Panc1 (cell line): Measurements from ENCODE around the gene GRIN3B. TPM values are rescaled to one million over a fixed set of nuclear protein-coding genes. Genes with fewer than 3 reads are reported as not detected.

Experiments used
- ATAC-seq: fragments of 200-7000 bp; cut with Tn5 transposase; 2 replicates; pipeline ENCODE4 v1.9.1; 2020; ENCODE audit warnings: mild to moderate bottlenecking, moderate library complexity
- BruUV-seq: library from RNA; stranded (reverse); fragments of 400-500 nt; replicated peaks from 2 replicates; lab custom pipeline; 2021; lab: Mats Ljungman, UMichigan
- CTCF ChIA-PET: fragments of 300-600 bp; sonication (Branson Sonifier 250); formaldehyde crosslinking; loops from one replicate; lab custom pipeline; 2022; ENCODE audit warnings: antibody characterized with exemption; lab: Charles Lee
- POLR2A ChIA-PET: fragments of 300-600 bp; sonication (Branson Sonifier 250); formaldehyde crosslinking; loops from one replicate; lab custom pipeline; 2022; ENCODE audit warnings: antibody characterized with exemption; lab: Charles Lee
- DNase-seq: peaks from one replicate; pipeline ENCODE4 v3.0.0-alpha.2; 2010; ENCODE audit warnings: low read depth, low spot score
- H3K27ac ChIP-seq: 2 replicates; pipeline ENCODE4 v1.5.1; 2011; ENCODE audit warnings: mild to moderate bottlenecking, low read length, inconsistent platforms
- H3K27me3 ChIP-seq: fragments of 200-500 bp; sonication (Bioruptor generic); 2 replicates; pipeline ENCODE4 v1.6.0; 2014; ENCODE audit warnings: low read length, inconsistent platforms; ENCODE audit not compliant: control insufficient read depth, insufficient read depth
- H3K36me3 ChIP-seq: fragments of 200-500 bp; sonication (Bioruptor generic); 2 replicates; pipeline ENCODE4 v1.5.1; 2014; ENCODE audit warnings: inconsistent platforms, mild to moderate bottlenecking, low read length, moderate library complexity; ENCODE audit not compliant: control insufficient read depth, insufficient read depth
- H3K4me1 ChIP-seq: 2 replicates; pipeline ENCODE4 v1.5.1; 2011; ENCODE audit warnings: inconsistent platforms, mild to moderate bottlenecking, low read length, moderate library complexity; ENCODE audit not compliant: control insufficient read depth, insufficient read depth
- H3K4me3 ChIP-seq, 2 experiments: 2 replicates each; pipeline ENCODE4 v1.5.1; 2011 to 2012; ENCODE audit warnings: low read depth in 2 of 2, low read length in 2 of 2, mild to moderate bottlenecking in 2 of 2, inconsistent platforms in 1 of 2, moderate library complexity in 1 of 2
- H3K9me3 ChIP-seq: fragments of 200-500 bp; sonication (Bioruptor generic); 2 replicates; pipeline ENCODE4 v1.5.1; 2014; ENCODE audit warnings: low read depth, mild to moderate bottlenecking, inconsistent platforms, low read length, moderate library complexity; ENCODE audit not compliant: control insufficient read depth, insufficient read depth
- POLR2AphosphoS5 ChIP-seq: IDR thresholded peaks from 2 replicates; pipeline ENCODE4 v1.6.1; 2012; ENCODE audit warnings: mild to moderate bottlenecking, low read depth, low read length, moderate library complexity
- SIN3A ChIP-seq: IDR thresholded peaks from 2 replicates; pipeline ENCODE4 v1.6.1; 2012; ENCODE audit warnings: low read depth, mild to moderate bottlenecking, low read length, moderate library complexity, borderline replicate concordance; ENCODE audit not compliant: insufficient read depth
- TCF7L2 ChIP-seq: IDR thresholded peaks from 2 replicates; pipeline ENCODE4 v1.6.1; 2011; ENCODE audit warnings: mild to moderate bottlenecking, low read depth, low read length, inconsistent platforms
- in situ Hi-C: cut with HindIII; loops from 2 replicates; pipeline ENCODE4 v1.10.0; 2016; ENCODE audit warnings: low sequenced_read_pairs, low pct_unique_long_range_greater_than_20kb
- intact Hi-C: fragments of 100-400 bp; cut with micrococcal nuclease; formaldehyde crosslinking; loops from one replicate; pipeline ENCODE4 v1.10.0; 2022; ENCODE audit not compliant: unreplicated experiment
- total RNA-seq: library from RNA; stranded (reverse); gene quantifications from one replicate; pipeline ENCODE4 v1.2.1, GENCODE V29; 2021; ENCODE audit not compliant: unreplicated experiment
- TF ChIP-seq, protein P1 (sequence below), 2 experiments: IDR thresholded peaks; 2 replicates each; pipeline ENCODE4 v1.6.1; 2011 to 2012; ENCODE audit warnings: low read depth in 2 of 2, control low read depth in 1 of 2, low read length in 1 of 2, mild to moderate bottlenecking in 1 of 2, moderate library complexity in 1 of 2; ENCODE audit not compliant: insufficient read depth in 1 of 2
- TF ChIP-seq, protein P2 (sequence below): fragments of 450-650 bp; IDR thresholded peaks from 2 replicates; pipeline ENCODE4 v1.5.1; 2017; ENCODE audit warnings: mild to moderate bottlenecking

Gene GRIN3B
- total RNA-seq, 1 experiment from 2014 or later = 4.6 TPM

DNA sequence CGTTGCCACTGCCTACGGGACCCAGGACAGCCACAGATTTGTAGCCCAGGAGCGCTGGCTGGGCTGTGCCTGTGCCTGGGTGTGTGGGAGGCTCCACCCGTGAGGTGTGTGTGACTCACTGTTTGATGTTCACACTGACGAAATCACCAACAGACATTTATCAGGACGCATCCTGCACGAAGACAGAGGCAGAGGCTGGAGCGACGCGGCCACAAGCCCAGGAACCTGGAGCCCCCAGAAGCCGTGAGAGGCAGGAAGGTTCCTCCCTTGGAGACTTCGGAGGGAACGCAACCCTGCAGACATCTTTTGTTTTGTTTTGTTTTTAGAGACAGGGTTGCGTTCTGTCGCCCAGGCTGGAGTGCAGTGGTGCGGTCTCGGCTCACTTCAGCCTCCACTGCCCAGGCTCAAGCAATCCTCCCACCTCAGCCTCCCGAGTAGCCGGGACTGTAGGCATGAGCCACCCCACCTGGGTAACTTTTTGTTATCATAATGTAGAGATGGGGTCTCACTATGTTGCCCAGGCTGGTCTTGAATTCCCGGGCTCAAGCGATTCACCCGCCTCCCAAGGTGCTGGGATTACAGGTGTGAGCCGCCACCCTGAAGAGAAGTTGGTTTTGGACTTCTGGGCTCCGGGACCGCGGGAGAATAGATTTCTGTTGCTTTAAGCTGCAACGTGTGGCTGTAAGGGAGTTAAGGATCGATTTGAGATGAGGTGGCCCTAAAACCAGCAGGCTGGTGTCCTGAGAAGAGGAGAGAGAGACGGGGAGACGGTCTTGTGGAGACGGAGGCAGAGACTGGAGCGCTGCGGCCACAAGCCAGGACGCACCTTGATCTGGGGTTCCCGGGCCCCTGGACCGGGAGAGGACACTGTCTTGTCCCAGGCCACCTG lies 41.0 kb upstream of the GRIN3B start:
- peak; percentile 39; the same call in 1 of the 2 replicates for TF ChIP-seq TCF7L2
- no peak for TF ChIP-seq SIN3A
- TF ChIP-seq, protein P1, sequence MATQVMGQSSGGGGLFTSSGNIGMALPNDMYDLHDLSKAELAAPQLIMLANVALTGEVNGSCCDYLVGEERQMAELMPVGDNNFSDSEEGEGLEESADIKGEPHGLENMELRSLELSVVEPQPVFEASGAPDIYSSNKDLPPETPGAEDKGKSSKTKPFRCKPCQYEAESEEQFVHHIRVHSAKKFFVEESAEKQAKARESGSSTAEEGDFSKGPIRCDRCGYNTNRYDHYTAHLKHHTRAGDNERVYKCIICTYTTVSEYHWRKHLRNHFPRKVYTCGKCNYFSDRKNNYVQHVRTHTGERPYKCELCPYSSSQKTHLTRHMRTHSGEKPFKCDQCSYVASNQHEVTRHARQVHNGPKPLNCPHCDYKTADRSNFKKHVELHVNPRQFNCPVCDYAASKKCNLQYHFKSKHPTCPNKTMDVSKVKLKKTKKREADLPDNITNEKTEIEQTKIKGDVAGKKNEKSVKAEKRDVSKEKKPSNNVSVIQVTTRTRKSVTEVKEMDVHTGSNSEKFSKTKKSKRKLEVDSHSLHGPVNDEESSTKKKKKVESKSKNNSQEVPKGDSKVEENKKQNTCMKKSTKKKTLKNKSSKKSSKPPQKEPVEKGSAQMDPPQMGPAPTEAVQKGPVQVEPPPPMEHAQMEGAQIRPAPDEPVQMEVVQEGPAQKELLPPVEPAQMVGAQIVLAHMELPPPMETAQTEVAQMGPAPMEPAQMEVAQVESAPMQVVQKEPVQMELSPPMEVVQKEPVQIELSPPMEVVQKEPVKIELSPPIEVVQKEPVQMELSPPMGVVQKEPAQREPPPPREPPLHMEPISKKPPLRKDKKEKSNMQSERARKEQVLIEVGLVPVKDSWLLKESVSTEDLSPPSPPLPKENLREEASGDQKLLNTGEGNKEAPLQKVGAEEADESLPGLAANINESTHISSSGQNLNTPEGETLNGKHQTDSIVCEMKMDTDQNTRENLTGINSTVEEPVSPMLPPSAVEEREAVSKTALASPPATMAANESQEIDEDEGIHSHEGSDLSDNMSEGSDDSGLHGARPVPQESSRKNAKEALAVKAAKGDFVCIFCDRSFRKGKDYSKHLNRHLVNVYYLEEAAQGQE (IDR thresholded peaks at IDR 0.05; ENCODE audit: insufficient read depth in 1 of 2, low read depth in 2 of 2, low read length in 1 of 2) = no peak
- peak; percentile 60 for ATAC-seq
- H3K4me1 ChIP-seq = peaks cover 21% of the 10 kb centered on the region
- ChIA-PET POLR2A (interaction anchor here (0.5 kb wide), 1 partner anchor 356 kb away, joined by 3 read pairs; no protein-coding TSS in a partner anchor), CTCF (interaction anchor here (0.6 kb wide), 1 partner anchor 189 kb away, joined by 3 read pairs; no protein-coding TSS in a partner anchor)
- no peaks in the 10 kb centered on the region for H3K27me3 ChIP-seq
- intact Hi-C loops = no loop called here
- H3K36me3 ChIP-seq = no peaks in the 10 kb centered on the region
- no peak for DNase-seq
- in situ Hi-C loops = no loop called here
- BruUV-seq = no TSS peak
- no peak overlapping the region for H3K4me3 ChIP-seq
- H3K27ac ChIP-seq = no peak overlapping the region
- no peaks in the 10 kb centered on the region for H3K9me3 ChIP-seq

DNA sequence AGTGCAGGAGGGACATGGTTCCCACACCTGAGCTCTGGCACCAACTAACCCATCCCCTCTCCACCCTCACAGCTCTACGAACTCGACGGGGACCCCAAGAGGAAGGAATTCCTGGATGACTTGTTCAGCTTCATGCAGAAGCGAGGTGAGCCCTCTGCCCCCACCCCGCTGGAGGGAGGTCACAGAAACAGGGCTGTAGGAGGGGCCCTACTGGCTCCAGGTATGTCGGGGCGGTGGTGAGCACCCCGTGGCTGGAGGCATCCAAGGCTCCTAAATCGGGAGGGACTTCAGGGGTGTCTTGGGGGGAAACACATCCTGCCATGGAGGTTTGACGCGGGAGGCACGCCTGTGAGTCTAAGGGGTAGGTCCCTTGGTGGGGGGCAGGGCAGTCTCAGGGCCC lies 40.2 kb upstream of the GRIN3B start:
- Histone ChIP-seq H3K27me3 (no peaks in the 10 kb centered on the region), H3K27ac (no peak overlapping the region), H3K4me3 (no peak overlapping the region), H3K4me1 (peaks cover 18% of the 10 kb centered on the region), H3K36me3 (no peaks in the 10 kb centered on the region), H3K9me3 (no peaks in the 10 kb centered on the region)
- ChIA-PET CTCF (interaction anchor here (0.6 kb wide), 1 partner anchor 190 kb away, joined by 3 read pairs; no protein-coding TSS in a partner anchor), POLR2A (no interaction called here)
- no peak for ATAC-seq
- DNase-seq = no peak
- no TSS peak for BruUV-seq
- intact Hi-C loops (no loop called here), in situ Hi-C loops (no loop called here)
- no peak for TF ChIP-seq SIN3A
- no peak for TF ChIP-seq POLR2AphosphoS5

DNA sequence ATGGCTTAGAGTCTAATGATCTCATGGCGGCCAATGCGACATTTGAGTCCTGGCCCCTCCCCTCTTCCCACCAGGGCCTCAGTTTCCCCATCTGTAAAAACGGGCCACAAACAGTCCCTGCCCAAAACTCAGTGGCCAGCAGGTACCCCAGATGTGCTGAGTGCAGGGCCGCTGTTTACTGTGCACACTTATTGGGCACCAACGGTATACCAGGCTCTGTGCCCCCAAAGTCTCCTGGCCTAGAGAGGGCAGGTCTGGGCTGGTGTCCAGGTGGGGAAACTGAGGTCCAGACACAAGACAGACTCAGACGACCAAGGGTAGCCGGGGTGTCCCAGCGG lies 39.6 kb upstream of the GRIN3B start:
- Histone ChIP-seq H3K9me3 (no peaks in the 10 kb centered on the region), H3K36me3 (no peaks in the 10 kb centered on the region), H3K27ac (no peak overlapping the region), H3K4me1 (peaks cover 15% of the 10 kb centered on the region), H3K27me3 (no peaks in the 10 kb centered on the region), H3K4me3 (no peak overlapping the region)
- ChIA-PET POLR2A (no interaction called here), CTCF (no interaction called here)
- DNase-seq = no peak
- in situ Hi-C loops = no loop called here
- no peak for ATAC-seq
- intact Hi-C loops = no loop called here
- TF ChIP-seq, protein P1 (IDR thresholded peaks at IDR 0.05; ENCODE audit: insufficient read depth in 1 of 2, low read depth in 2 of 2, low read length in 1 of 2) = no peak
- TF ChIP-seq POLR2AphosphoS5 (no peak), TCF7L2 (no peak), SIN3A (no peak)
- TF ChIP-seq, protein P2, sequence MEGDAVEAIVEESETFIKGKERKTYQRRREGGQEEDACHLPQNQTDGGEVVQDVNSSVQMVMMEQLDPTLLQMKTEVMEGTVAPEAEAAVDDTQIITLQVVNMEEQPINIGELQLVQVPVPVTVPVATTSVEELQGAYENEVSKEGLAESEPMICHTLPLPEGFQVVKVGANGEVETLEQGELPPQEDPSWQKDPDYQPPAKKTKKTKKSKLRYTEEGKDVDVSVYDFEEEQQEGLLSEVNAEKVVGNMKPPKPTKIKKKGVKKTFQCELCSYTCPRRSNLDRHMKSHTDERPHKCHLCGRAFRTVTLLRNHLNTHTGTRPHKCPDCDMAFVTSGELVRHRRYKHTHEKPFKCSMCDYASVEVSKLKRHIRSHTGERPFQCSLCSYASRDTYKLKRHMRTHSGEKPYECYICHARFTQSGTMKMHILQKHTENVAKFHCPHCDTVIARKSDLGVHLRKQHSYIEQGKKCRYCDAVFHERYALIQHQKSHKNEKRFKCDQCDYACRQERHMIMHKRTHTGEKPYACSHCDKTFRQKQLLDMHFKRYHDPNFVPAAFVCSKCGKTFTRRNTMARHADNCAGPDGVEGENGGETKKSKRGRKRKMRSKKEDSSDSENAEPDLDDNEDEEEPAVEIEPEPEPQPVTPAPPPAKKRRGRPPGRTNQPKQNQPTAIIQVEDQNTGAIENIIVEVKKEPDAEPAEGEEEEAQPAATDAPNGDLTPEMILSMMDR = no peak
- no TSS peak for BruUV-seq
